Neural cell (in vitro differentiated cells): ENCODE data around the gene NR5A2.

Experiments
- EP300 ChIP-seq: fragments of 450-650 bp; conservative IDR thresholded peaks from 2 replicates; pipeline ENCODE4 v1.6.1; 2014; ENCODE audit warnings: antibody characterized with exemption, mild to moderate bottlenecking, moderate library complexity; ENCODE audit not compliant: poor library complexity, severe bottlenecking
- EZH2 ChIP-seq: fragments of 200-600, 300-800 bp; shearing (Covaris generic), sonication (generic); IDR thresholded peaks from 2 replicates; pipeline ENCODE4 v1.6.1; 2014; ENCODE audit warnings: antibody characterized with exemption, low read length, borderline replicate concordance, mild to moderate bottlenecking; ENCODE audit not compliant: insufficient read depth, poor library complexity, severe bottlenecking
- POLR2AphosphoS5 ChIP-seq: IDR thresholded peaks from 2 replicates; pipeline ENCODE4 v1.6.1; 2012
- TF ChIP-seq, protein P1 (sequence below): fragments of 450-650 bp; IDR thresholded peaks from 2 replicates; pipeline ENCODE4 v1.5.1; 2014; ENCODE audit warnings: antibody characterized with exemption, mild to moderate bottlenecking, moderate library complexity; ENCODE audit not compliant: poor library complexity, severe bottlenecking
- TF ChIP-seq, protein P2 (sequence below): IDR thresholded peaks from 2 replicates; pipeline ENCODE4 v1.6.1; 2012; ENCODE audit warnings: borderline replicate concordance

DNA sequence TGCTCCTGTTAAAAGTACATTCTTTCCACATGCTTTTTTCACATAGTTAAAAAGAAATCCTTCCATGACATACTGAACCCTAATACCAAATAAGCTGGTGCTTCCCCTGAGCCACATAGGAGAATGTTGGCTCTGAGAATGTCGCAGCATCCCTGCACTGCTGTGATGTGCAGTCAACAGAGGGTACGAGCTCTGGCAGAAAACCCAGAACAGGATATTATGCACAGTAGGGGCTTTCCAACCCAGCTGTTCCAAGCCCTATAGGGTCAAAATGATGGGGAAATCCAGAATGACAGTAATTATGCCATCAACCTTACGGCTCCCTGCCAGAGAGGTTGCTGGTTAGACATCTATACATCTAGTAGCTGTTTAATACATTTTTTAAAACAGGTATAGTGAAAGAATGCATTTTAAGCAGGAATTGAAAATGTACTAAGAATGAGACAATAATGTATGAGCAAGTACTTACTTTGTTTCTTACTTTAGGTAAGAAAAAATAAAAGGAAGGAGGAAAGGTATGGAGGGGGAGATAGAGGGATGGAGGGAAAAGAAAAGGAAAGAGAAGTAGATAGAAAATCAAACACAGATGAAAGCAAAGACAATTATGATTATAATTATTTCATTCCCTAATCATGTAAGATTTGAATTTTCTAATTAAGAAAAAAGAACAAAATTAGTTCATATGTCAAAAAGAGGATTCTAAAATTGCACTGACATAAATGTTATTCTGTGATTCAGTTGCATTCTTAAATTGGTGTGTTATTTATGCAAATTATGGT is 126.0 kb downstream of the NR5A2 start:
- TF ChIP-seq, protein P1, sequence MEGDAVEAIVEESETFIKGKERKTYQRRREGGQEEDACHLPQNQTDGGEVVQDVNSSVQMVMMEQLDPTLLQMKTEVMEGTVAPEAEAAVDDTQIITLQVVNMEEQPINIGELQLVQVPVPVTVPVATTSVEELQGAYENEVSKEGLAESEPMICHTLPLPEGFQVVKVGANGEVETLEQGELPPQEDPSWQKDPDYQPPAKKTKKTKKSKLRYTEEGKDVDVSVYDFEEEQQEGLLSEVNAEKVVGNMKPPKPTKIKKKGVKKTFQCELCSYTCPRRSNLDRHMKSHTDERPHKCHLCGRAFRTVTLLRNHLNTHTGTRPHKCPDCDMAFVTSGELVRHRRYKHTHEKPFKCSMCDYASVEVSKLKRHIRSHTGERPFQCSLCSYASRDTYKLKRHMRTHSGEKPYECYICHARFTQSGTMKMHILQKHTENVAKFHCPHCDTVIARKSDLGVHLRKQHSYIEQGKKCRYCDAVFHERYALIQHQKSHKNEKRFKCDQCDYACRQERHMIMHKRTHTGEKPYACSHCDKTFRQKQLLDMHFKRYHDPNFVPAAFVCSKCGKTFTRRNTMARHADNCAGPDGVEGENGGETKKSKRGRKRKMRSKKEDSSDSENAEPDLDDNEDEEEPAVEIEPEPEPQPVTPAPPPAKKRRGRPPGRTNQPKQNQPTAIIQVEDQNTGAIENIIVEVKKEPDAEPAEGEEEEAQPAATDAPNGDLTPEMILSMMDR = no peak
- TF ChIP-seq EP300 = no peak
- TF ChIP-seq POLR2AphosphoS5 = peak; percentile 74
- no peak for TF ChIP-seq EZH2
- TF ChIP-seq, protein P2, sequence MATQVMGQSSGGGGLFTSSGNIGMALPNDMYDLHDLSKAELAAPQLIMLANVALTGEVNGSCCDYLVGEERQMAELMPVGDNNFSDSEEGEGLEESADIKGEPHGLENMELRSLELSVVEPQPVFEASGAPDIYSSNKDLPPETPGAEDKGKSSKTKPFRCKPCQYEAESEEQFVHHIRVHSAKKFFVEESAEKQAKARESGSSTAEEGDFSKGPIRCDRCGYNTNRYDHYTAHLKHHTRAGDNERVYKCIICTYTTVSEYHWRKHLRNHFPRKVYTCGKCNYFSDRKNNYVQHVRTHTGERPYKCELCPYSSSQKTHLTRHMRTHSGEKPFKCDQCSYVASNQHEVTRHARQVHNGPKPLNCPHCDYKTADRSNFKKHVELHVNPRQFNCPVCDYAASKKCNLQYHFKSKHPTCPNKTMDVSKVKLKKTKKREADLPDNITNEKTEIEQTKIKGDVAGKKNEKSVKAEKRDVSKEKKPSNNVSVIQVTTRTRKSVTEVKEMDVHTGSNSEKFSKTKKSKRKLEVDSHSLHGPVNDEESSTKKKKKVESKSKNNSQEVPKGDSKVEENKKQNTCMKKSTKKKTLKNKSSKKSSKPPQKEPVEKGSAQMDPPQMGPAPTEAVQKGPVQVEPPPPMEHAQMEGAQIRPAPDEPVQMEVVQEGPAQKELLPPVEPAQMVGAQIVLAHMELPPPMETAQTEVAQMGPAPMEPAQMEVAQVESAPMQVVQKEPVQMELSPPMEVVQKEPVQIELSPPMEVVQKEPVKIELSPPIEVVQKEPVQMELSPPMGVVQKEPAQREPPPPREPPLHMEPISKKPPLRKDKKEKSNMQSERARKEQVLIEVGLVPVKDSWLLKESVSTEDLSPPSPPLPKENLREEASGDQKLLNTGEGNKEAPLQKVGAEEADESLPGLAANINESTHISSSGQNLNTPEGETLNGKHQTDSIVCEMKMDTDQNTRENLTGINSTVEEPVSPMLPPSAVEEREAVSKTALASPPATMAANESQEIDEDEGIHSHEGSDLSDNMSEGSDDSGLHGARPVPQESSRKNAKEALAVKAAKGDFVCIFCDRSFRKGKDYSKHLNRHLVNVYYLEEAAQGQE = no peak
